AG04449 (cell line): ENCODE measurements around the gene SPIRE1.

Experiments used
- CTCF ChIA-PET: fragments of 350-600 bp; formaldehyde crosslinking; extraction: SDS; loops from one replicate; lab custom pipeline; 2021; ENCODE audit warnings: antibody characterized with exemption; lab: Yijun Ruan, JAX
- POLR2A ChIA-PET: fragments of 400-600, 350-600 bp; formaldehyde crosslinking; extraction: SDS; loops from one replicate; lab custom pipeline; 2020; ENCODE audit warnings: antibody characterized with exemption, inconsistent platforms; lab: Yijun Ruan, JAX
- DNase-seq: peaks from one replicate; pipeline ENCODE4 v3.0.0-alpha.2; 2010; ENCODE audit warnings: low read depth, low spot score
- H3K4me3 ChIP-seq: 2 replicates; pipeline ENCODE4 v1.5.1; 2011; ENCODE audit warnings: low read depth, mild to moderate bottlenecking, control low read depth, low read length
- CTCF ChIP-seq: IDR thresholded peaks from one replicate; pipeline ENCODE4 v1.5.1; 2011; ENCODE audit warnings: mild to moderate bottlenecking, moderate library complexity, low read length, control low read depth, inconsistent platforms; ENCODE audit not compliant: insufficient read depth; ENCODE audit errors: missing control alignments

The SPIRE1 gene

DNA sequence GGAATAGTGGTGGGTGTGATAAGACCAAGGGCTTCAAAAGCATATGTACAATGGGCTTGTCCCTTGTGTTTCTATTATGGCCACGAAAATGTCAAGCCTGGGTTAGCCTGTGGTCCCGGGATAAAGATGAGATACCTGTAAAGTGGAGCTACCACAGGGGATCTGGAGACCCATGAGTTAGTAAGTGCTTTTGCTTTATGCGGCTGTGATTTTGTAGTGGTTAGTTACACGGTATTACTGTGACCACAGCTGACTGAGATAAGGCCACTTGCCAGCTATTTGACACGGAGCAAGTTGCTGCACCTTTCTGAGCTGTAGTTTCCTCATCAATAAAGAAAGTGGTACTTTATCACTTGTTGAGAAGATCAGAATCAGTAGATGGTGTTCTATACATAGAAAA, 150.9 kb downstream of the SPIRE1 start:
- DNase-seq: no peak
- TF ChIP-seq CTCF: no peak
- CTCF ChIA-PET: interaction anchor here (1.3 kb wide), 1 partner anchor 10 kb away, joined by 3 read pairs; no protein-coding TSS in a partner anchor
- POLR2A ChIA-PET: interaction anchor here (0.6 kb wide), 1 partner anchor 91 kb away, joined by 3 read pairs; no protein-coding TSS in a partner anchor
- no peak overlapping the region for H3K4me3 ChIP-seq

- POLR2A ChIA-PET: no interaction called here
- no peak for DNase-seq
- no peak for TF ChIP-seq CTCF
Measured at GRCh38 chr18:12500986-12501385, 156.9 kb downstream of the SPIRE1 start.

DNA sequence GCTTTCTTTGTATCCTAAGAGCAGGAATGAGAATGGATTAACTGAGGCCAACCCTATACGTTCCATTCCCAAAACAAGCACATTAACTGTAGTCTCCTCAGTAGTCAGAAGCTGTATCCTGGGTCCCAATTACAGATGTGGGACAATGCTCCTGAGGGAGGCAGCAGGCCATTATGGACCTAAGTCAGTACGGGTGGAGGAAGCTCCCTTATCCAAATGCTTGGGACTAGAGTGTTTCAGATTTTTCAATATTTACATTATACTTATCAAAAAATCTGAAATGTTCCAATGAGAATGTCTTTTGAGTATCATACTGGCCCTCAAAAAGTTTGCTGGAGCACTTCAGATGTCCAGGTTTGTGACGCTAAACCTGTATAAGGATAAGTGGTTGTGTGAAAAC, 160.1 kb downstream of the SPIRE1 start:
- DNase-seq: no peak
- ChIA-PET POLR2A (no interaction called here), CTCF (no interaction called here)
- H3K4me3 ChIP-seq: no peak overlapping the region
- no peak for TF ChIP-seq CTCF

More at GRCh38 chr18:12500986-12501385, 156.9 kb downstream of the SPIRE1 start:
- no peak overlapping the region for H3K4me3 ChIP-seq
- CTCF ChIA-PET: no interaction called here

DNA sequence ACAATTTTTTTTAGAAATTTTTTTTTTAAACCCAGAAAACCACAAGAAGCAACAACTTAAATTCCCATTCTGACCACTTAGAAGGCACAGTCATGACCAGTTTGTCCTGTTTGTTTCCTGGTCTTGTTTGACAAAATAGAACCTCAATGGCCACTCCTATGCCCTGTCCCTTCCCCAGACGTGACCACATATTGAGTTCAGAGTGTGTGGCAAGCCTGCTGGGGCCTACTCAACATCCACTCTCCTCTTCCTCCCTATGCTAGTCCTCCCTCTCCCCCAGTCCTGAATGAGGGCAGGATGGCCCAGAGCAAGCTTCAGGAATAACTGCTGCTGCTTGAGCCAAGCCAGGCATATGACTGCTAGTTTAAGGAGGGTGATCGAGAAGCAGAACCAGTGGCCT, 160.6 kb downstream of the SPIRE1 start:
- TF ChIP-seq CTCF: no peak
- CTCF ChIA-PET: interaction anchor here (0.9 kb wide), 1 partner anchor 10 kb away, joined by 3 read pairs; no protein-coding TSS in a partner anchor
- POLR2A ChIA-PET: no interaction called here

GRCh38 chr18:12492907-12493306, 165.0 kb downstream of the SPIRE1 start:
- POLR2A ChIA-PET: no interaction called here

More for the DNA sequence above, 160.6 kb downstream of the SPIRE1 start:
- no peak overlapping the region for H3K4me3 ChIP-seq
- no peak for DNase-seq

More at GRCh38 chr18:12492907-12493306, 165.0 kb downstream of the SPIRE1 start:
- CTCF ChIA-PET: no interaction called here
- no peak for DNase-seq
- H3K4me3 ChIP-seq: no peak overlapping the region
- no peak for TF ChIP-seq CTCF
